HCT116 (cell line): ENCODE results near the gene ATP13A3. TPM values are rescaled to one million over a fixed set of nuclear protein-coding genes. Genes with fewer than 3 reads are reported as not detected.

Experiments
- total RNA-seq: library from RNA; stranded (reverse); gene quantifications from one replicate; pipeline ENCODE4 v1.2.1, GENCODE V29; 2021; ENCODE audit not compliant: unreplicated experiment

The ATP13A3 gene
- total RNA-seq, 1 experiment from 2014 or later = 139 TPM

Other genes with a start within 250 kb of the ATP13A3 start
- gene CPN2, start 135.7 kb downstream of the ATP13A3 start, total RNA-seq = not detected
- not detected for gene LRRC15, start 117.3 kb downstream of the ATP13A3 start, total RNA-seq
- gene GP5, start 87.7 kb downstream of the ATP13A3 start, total RNA-seq = 0.15 TPM
- gene TMEM44, start 146.4 kb upstream of the ATP13A3 start, total RNA-seq = 30.3 TPM
- 39.7 TPM for gene LSG1, start 185.2 kb upstream of the ATP13A3 start, total RNA-seq
- 6.8 TPM for gene FAM43A, start 198.9 kb upstream of the ATP13A3 start, total RNA-seq